ENCODE data around the gene SAMD14. TPM values are rescaled to one million over a fixed set of nuclear protein-coding genes. Genes with fewer than 3 reads are reported as not detected.
A peak's percentile ranks its signal among the peaks of the same experiment; 100 is the strongest.

The SAMD14 gene
- total RNA-seq, 4 donors from 2014 or later = 0.39 TPM; not detected in 3

DNA sequence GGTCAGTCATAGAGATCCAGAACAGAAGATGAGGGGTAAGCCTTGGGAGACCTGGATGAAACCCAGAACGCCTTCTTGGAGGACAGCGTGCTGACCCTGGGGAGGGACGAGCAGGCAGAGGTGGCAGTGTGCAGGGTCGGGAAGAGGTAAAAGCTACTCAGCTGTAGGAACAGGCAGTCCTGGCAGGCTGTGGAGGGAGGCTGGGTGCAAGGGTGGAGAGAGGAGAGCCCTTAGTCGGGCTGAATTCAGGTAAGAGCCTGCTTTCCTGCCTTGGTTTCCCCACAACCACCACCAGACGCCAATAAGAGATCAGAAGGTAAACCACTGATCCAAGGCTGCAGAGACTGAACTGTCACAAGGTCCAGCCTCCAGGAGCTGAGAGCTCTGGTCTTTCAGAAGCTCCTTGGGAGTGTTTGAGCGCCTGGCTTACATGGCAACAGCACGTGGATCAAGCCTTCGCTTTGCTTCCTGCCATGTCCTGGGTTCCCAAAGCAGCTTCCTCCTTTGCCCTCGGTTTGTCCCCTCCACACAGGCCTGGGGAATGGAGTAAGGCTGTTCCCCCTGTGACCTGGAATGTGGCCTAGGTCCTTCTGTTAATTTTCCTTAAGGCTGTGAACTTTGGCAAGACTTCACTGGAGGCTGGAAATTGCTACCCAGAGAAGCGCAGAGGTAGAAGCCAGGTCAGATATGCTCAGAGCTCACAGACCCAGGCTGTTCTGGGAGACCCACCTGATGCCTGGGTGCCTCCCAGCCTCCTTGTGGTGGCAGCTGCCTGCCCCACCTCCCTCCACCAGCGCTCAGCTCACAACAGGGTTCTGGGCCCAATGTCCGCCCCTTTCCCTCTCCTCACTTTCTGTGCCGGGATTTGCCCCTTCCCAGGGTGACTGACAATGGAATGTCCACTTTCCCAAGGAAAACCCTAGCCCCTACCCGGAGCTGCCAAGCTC is 38.7 kb downstream of the SAMD14 start:
- WGBS, 2 donors = 65 to 75% methylated on average over 15 of the region's 15 CpGs
- DNase-seq (ENCODE audit: low spot score in 2 of 2) = no peak
- intact Hi-C loops (cut with DNase I; ENCODE audit: low total_unique reads) = no loop called here
- H3K4me3 ChIP-seq (ENCODE audit: low read depth, poor library complexity, severe bottlenecking) = no peak overlapping the region
- TF ChIP-seq POLR2A (IDR thresholded peaks at IDR 0.05) = no peak
- TF ChIP-seq, protein P1, sequence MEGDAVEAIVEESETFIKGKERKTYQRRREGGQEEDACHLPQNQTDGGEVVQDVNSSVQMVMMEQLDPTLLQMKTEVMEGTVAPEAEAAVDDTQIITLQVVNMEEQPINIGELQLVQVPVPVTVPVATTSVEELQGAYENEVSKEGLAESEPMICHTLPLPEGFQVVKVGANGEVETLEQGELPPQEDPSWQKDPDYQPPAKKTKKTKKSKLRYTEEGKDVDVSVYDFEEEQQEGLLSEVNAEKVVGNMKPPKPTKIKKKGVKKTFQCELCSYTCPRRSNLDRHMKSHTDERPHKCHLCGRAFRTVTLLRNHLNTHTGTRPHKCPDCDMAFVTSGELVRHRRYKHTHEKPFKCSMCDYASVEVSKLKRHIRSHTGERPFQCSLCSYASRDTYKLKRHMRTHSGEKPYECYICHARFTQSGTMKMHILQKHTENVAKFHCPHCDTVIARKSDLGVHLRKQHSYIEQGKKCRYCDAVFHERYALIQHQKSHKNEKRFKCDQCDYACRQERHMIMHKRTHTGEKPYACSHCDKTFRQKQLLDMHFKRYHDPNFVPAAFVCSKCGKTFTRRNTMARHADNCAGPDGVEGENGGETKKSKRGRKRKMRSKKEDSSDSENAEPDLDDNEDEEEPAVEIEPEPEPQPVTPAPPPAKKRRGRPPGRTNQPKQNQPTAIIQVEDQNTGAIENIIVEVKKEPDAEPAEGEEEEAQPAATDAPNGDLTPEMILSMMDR (IDR thresholded peaks at IDR 0.05) = no peak

DNA sequence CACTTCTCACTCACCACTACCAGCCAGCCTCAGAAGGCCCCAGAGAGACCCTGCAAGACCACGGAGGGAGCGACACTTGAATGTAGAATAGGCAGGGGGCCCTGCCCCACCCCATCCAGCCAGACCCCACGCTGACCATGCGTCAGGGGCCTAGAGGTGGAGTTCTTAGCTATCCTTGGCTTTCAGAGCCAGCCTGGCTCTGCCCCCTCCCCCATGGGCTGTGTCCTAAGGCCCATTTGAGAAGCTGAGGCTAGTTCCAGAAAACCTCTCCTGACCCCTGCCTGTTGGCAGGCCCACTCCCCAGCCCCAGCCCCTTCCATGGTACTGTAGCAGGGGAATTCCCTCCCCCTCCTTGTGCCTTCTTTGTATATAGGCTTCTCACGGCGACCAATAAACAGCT is 39.9 kb downstream of the SAMD14 start:
- intact Hi-C loops (cut with DNase I; ENCODE audit: low total_unique reads) = no loop called here
- 72 to 85% methylated on average over 5 to 6 of the region's 6 CpGs for WGBS, 2 donors
- TF ChIP-seq POLR2A (IDR thresholded peaks at IDR 0.05) = no peak
- TF ChIP-seq, protein P1 (IDR thresholded peaks at IDR 0.05) = no peak
- H3K4me3 ChIP-seq (ENCODE audit: low read depth, poor library complexity, severe bottlenecking) = no peak overlapping the region
- no peak for DNase-seq (ENCODE audit: low spot score in 2 of 2)

DNA sequence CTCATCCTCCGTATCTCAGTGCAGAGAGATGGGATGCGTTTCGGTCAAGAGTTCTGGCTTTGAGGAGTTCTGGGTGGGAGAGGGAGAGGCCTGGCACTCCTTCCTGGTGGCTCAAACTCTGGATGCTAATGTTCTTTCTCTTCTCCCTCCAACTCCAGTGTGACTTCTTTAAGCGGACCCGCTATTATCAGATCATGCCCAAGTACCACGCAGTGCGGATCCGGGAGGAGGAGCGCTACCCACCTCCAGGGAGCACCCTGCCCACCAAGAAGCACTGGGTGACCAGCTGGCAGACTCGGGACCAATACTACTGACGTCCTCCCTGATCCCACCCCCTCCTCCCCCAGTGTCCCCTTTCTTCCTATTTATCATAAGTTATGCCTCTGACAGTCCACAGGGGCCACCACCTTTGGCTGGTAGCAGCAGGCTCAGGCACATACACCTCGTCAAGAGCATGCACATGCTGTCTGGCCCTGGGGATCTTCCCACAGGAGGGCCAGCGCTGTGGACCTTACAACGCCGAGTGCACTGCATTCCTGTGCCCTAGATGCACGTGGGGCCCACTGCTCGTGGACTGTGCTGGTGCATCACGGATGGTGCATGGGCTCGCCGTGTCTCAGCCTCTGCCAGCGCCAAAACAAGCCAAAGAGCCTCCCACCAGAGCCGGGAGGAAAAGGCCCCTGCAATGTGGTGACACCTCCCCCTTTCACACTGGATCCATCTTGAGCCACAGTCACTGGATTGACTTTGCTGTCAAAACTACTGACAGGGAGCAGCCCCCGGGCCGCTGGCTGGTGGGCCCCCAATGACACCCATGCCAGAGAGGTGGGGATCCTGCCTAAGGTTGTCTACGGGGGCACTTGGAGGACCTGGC is 40.8 kb downstream of the SAMD14 start:
- intact Hi-C loops (cut with DNase I; ENCODE audit: low total_unique reads) = loop anchor here (2.0 kb wide), 1 partner anchor 62 kb away; no protein-coding TSS in a partner anchor
- DNase-seq (ENCODE audit: low spot score in 2 of 2) = no peak

DNA sequence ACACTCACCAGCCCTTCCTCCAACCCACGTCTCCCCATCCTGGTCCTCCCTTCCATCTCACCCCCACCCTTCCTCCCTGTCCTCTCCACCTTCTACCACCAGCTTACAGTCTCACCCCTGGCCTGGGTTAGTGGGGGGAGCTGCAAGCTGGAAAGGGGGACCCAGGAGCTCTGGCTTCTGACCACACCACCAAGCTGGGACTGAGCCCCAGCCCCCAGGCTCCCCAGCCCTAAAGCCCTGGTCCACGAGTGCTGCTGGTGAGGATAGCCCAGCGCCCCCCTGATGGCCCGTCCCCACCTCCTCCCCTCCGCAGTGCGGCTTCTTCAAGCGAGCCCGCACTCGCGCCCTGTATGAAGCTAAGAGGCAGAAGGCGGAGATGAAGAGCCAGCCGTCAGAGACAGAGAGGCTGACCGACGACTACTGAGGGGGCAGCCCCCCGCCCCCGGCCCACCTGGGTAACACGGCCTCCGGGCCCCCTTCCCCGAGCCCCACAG is 42.0 kb downstream of the SAMD14 start:
- intact Hi-C loops (cut with DNase I; ENCODE audit: low total_unique reads) = loop anchor here (2.0 kb wide), 1 partner anchor 61 kb away; no protein-coding TSS in a partner anchor
- 84 to 88% methylated on average over 15 to 19 of the region's 19 CpGs for WGBS, 2 donors
- no peak for DNase-seq (ENCODE audit: low spot score in 2 of 2)
- TF ChIP-seq, protein P1 (IDR thresholded peaks at IDR 0.05) = no peak
- TF ChIP-seq POLR2A (IDR thresholded peaks at IDR 0.05) = no peak
- H3K4me3 ChIP-seq (ENCODE audit: low read depth, poor library complexity, severe bottlenecking) = no peak overlapping the region

More for the DNA sequence above, 40.8 kb downstream of the SAMD14 start:
- 83 to 85% methylated on average over 22 to 24 of the region's 25 CpGs for WGBS, 2 donors
- TF ChIP-seq, protein P1 (IDR thresholded peaks at IDR 0.05) = no peak
- no peak for TF ChIP-seq POLR2A (IDR thresholded peaks at IDR 0.05)
- H3K4me3 ChIP-seq (ENCODE audit: low read depth, poor library complexity, severe bottlenecking) = no peak overlapping the region

DNA sequence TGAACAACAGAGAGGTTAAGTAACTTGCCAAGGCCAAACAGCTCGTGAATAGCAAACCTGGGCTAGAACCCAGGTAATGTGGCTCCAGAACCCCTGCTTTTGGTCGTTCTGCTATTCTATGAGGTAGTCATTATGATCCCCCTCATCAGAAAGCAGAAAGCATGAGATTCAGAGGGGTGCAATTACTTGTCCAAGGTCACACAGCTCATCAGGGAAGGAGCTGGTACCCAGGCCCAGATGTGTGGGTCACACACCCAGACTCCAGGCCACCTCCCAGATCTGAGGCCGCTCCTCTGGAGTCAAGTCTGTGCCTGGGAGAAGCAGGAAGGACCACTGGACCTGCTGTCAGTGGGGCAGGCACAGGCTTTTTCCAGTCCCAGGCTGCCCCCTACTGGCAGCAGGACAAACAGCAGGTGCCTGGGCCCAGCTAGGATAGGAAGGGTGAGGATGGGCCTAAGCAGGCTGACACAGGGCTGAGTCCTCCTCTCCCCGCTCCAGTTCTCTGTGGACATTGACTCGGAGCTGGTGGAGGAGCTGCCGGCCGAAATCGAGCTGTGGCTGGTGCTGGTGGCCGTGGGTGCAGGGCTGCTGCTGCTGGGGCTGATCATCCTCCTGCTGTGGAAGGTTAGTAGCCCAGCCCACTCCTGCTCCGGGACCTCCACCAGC is 42.6 kb downstream of the SAMD14 start:
- WGBS, 2 donors = 46 to 54% methylated on average over 9 to 10 of the region's 10 CpGs
- peak in 1 of 2 donors; percentile 62 for DNase-seq (ENCODE audit: low spot score in 2 of 2)
- intact Hi-C loops (cut with DNase I; ENCODE audit: low total_unique reads) = no loop called here

More for the DNA sequence above, 42.6 kb downstream of the SAMD14 start:
- TF ChIP-seq, protein P1 (IDR thresholded peaks at IDR 0.05) = peak in 1 of 3 donors; percentile 91
- no peak for TF ChIP-seq POLR2A (IDR thresholded peaks at IDR 0.05)
- H3K4me3 ChIP-seq (ENCODE audit: low read depth, poor library complexity, severe bottlenecking) = no peak overlapping the region

Measured in lower leg skin (tissue), 4 donors.